ENCODE results near the gene CD44.

The CD44 gene

DNA sequence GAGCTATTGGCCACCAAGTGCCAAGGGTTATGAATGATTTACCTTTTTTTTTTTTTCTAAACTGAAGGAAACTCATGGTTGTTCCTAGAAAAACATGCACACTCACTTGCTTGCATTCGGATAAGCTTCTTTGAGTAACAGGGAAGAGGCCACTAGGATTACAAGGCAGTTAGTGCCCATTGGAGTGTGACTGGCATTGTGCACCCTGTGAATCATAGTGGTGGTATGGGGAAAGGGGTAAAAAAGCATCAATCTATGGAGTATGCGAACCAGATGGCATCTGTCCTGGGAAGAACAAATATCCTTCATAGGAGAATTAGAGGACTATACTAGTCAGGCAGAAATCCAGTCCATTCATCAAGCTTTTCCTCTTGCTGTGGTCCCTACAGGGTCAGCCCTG, 24.2 kb downstream of the CD44 start:
- no peak overlapping the region for H3K4me3 ChIP-seq (ENCODE audit: low read depth, low read length)
- DNase-seq (ENCODE audit: low read depth): no peak
- TF ChIP-seq CTCF (conservative IDR thresholded peaks at IDR 0.05; ENCODE audit: low read depth, low read length): no peak

DNA sequence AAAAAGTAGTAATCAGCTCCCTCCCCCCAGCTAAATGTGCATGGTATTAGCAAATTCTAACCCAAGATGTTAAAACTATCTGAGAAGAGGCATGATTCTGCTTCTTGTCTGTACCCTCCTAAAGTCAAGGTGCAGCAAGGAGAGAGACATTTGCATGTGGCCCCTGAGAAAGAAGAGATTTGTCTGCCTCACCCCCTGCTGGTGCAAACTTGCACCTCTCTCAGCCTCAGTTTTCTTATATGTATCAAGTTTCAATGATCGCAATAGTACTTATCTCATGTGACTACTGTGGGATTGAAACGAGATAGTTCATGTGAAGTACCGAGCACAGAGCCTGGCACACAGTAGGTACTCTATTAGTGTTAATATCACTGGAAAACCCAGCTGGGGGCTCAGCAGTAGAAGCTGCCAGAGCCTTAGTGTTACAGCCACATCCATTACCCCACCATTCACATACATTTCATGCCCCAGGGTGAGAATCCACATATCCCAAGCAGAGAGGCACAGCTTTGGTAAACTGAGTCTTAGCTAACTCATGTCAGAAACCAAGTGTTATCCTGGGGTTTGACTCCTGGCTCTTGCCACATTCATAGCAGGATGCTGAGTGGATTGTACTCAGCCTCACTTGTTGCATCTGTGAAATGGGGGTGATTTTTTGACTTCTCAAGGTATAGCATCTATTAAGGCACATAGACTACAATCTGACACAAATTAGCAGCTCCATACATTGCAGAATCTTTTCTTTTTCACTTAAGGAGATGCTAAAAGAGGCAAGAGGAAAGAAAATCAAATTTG, 24.9 kb downstream of the CD44 start:
- peak; percentile 63 for DNase-seq (ENCODE audit: low read depth)
- H3K4me3 ChIP-seq (ENCODE audit: low read depth, low read length): no peak overlapping the region
- TF ChIP-seq CTCF (conservative IDR thresholded peaks at IDR 0.05; ENCODE audit: low read depth, low read length): peak; percentile 62

GRCh38 chr11:35165030-35165422, 26.1 kb downstream of the CD44 start:
- no peak overlapping the region for H3K4me3 ChIP-seq (ENCODE audit: low read depth, low read length)

DNA sequence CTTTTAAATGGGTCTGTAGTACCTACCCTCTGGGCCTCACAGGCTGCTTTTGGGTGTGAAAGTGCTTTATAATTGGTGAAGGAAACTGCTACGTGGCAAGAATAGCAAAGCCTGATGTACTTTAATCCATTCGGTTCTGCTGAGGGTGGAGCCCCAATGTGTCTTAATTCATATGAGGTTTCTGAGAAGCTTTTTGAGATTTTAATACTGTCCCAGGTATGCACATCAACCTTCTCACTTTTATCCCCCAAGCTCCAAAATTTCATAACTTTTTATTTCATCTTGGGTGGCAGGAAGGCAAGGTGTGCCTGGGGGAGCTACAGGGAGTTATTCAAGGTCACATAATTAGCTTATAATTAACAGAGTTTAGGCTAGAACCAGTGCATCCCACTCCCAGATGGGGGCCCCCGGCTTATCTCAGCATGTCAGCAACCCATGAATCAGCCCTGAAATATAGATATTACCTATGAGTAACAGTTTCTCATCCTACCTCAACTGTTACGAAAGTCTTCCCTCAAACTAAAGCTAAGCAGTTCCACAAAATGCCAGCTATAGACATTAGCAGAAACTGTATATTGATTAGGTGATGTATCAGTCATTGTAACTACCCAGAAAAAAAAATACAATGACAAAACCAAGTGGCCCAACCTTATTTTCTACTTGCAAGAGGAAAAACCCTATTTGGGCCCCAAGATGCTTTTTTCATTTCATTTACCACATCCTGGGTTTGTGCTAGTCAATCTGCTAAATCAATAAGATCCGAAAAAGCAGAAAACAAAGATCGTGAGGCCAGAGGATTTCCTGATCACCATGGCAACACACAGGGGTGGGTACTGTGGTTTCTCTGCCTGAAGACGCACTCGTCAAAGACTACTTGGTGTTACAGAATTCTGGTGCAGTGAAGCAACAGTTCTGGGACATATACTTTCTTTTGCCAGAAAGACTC, 26.7 kb downstream of the CD44 start:
- H3K4me3 ChIP-seq (ENCODE audit: low read depth, low read length): no peak overlapping the region
- DNase-seq (ENCODE audit: low read depth): peak; percentile 93
- TF ChIP-seq CTCF (conservative IDR thresholded peaks at IDR 0.05; ENCODE audit: low read depth, low read length): no peak

More at GRCh38 chr11:35165030-35165422, 26.1 kb downstream of the CD44 start:
- DNase-seq (ENCODE audit: low read depth): no peak
- TF ChIP-seq CTCF (conservative IDR thresholded peaks at IDR 0.05; ENCODE audit: low read depth, low read length): no peak

GRCh38 chr11:35166369-35167360, 27.7 kb downstream of the CD44 start:
- no peak for TF ChIP-seq CTCF (conservative IDR thresholded peaks at IDR 0.05; ENCODE audit: low read depth, low read length)
- DNase-seq (ENCODE audit: low read depth): peak; percentile 60
- H3K4me3 ChIP-seq (ENCODE audit: low read depth, low read length): no peak overlapping the region

GRCh38 chr11:35167426-35167954, 28.5 kb downstream of the CD44 start:
- no peak overlapping the region for H3K4me3 ChIP-seq (ENCODE audit: low read depth, low read length)
- TF ChIP-seq CTCF (conservative IDR thresholded peaks at IDR 0.05; ENCODE audit: low read depth, low read length): no peak
- peak; percentile 59 for DNase-seq (ENCODE audit: low read depth)
